Uterus (tissue), 2 donors: ENCODE results near the gene SYT14.

Experiments used
- CTCF ChIP-seq, 4 experiments: fragments of 200-600 bp in 2 of 4; fragments of 450-650 bp in 2 of 4; sonication (generic) in 2 of 4; IDR thresholded peaks; one replicate each; pipeline ENCODE4 v1.5.1; 2016 to 2019; ENCODE audit warnings: antibody characterized with exemption in 4 of 4, mild to moderate bottlenecking in 2 of 4, moderate library complexity in 1 of 4
- POLR2A ChIP-seq, 2 donors: fragments of 450-650 bp; IDR thresholded peaks; one replicate each; pipeline ENCODE4 v1.6.1; 2016; ENCODE audit warnings: antibody characterized with exemption in 2 of 2, mild to moderate bottlenecking in 1 of 2, moderate library complexity in 1 of 2

- TF ChIP-seq CTCF (IDR thresholded peaks at IDR 0.05) (no peak), POLR2A (IDR thresholded peaks at IDR 0.05) (no peak)
Measured at GRCh38 chr1:209924390-209924789, 13.6 kb upstream of the SYT14 start.
